GM19239 (cell line): ENCODE results near the gene PATJ.
A peak's percentile ranks its signal among the peaks of the same experiment; 100 is the strongest.
"Not testable (repeated sequence)": the region's sequence is repeated elsewhere in the genome, so short reads cannot be mapped to it uniquely, and the experiment has no call there.

ENCODE experiments used
- DNase-seq: peaks from one replicate; pipeline ENCODE4 v3.0.0; 2011; ENCODE audit warnings: low spot score; ENCODE audit not compliant: insufficient read length
- FAIRE-seq: peaks from 2 replicates; lab custom pipeline; 2011; peaks lifted over from hg19 to GRCh38; lab: Jason Lieb, UNC

The PATJ gene

GRCh38 chr1:61879887-61880474, 137.7 kb downstream of the PATJ start:
- not testable (repeated sequence) for DNase-seq, FAIRE-seq

- DNase-seq: no peak
- no peak for FAIRE-seq
Observed at GRCh38 chr1:61887076-61887867, 145.0 kb downstream of the PATJ start.

- no peak for FAIRE-seq
Observed at GRCh38 chr1:61887931-61888564, 145.8 kb downstream of the PATJ start.

GRCh38 chr1:61888808-61889207, 146.5 kb downstream of the PATJ start:
- no peak for FAIRE-seq
- DNase-seq: no peak

More at GRCh38 chr1:61887931-61888564, 145.8 kb downstream of the PATJ start:
- DNase-seq: no peak

GRCh38 chr1:61890435-61890834, 148.2 kb downstream of the PATJ start:
- not testable (repeated sequence) for FAIRE-seq, DNase-seq

GRCh38 chr1:61892977-61893376, 150.7 kb downstream of the PATJ start:
- DNase-seq (no peak), FAIRE-seq (peak; percentile 14)

- not testable (repeated sequence) for DNase-seq, FAIRE-seq
Observed at GRCh38 chr1:61894296-61894695, 152.0 kb downstream of the PATJ start.

GRCh38 chr1:61895175-61895574, 152.9 kb downstream of the PATJ start:
- no peak for FAIRE-seq

GRCh38 chr1:61898658-61899057, 156.4 kb downstream of the PATJ start:
- no peak for DNase-seq
- no peak for FAIRE-seq

More at GRCh38 chr1:61895175-61895574, 152.9 kb downstream of the PATJ start:
- DNase-seq: no peak

- FAIRE-seq (no peak), DNase-seq (no peak)
Observed at GRCh38 chr1:61904354-61904753, 162.1 kb downstream of the PATJ start.

GRCh38 chr1:61907102-61907501, 164.8 kb downstream of the PATJ start:
- DNase-seq (no peak), FAIRE-seq (no peak)

GRCh38 chr1:61910035-61910434, 167.8 kb downstream of the PATJ start:
- no peak for DNase-seq
- no peak for FAIRE-seq

GRCh38 chr1:61914823-61915482, 172.7 kb downstream of the PATJ start:
- FAIRE-seq: no peak
- DNase-seq: no peak

GRCh38 chr1:61921435-61921834, 179.2 kb downstream of the PATJ start:
- DNase-seq (no peak), FAIRE-seq (no peak)

- FAIRE-seq: no peak
- no peak for DNase-seq
Observed at GRCh38 chr1:61922950-61923480, 180.7 kb downstream of the PATJ start.

- FAIRE-seq: no peak
- no peak for DNase-seq
Observed at GRCh38 chr1:61925591-61926298, 183.5 kb downstream of the PATJ start.

- FAIRE-seq (no peak), DNase-seq (no peak)
Observed at GRCh38 chr1:61926597-61926996, 184.3 kb downstream of the PATJ start.

GRCh38 chr1:61930116-61930645, 187.9 kb downstream of the PATJ start:
- no peak for FAIRE-seq
- no peak for DNase-seq

GRCh38 chr1:61931587-61932279, 189.5 kb downstream of the PATJ start:
- peak; percentile 33 for FAIRE-seq

More at GRCh38 chr1:61931587-61932279, 189.5 kb downstream of the PATJ start:
- DNase-seq: no peak
